Epithelial cell of proximal tubule (primary cell): ENCODE results near the gene WDR38. TPM values are rescaled to one million over a fixed set of nuclear protein-coding genes. Genes with fewer than 3 reads are reported as not detected.
A peak's percentile ranks its signal among the peaks of the same experiment; 100 is the strongest.

Experiments
- DNase-seq: peaks from one replicate; pipeline ENCODE4 v3.0.0-alpha.2; 2011; ENCODE audit warnings: low read depth
- H3K4me3 ChIP-seq: 2 replicates; pipeline ENCODE4 v1.5.1; 2011; ENCODE audit warnings: low read depth, mild to moderate bottlenecking, low read length
- CTCF ChIP-seq: conservative IDR thresholded peaks from 2 replicates; pipeline ENCODE4 v1.5.1; 2012; ENCODE audit warnings: low read depth, mild to moderate bottlenecking, low read length
- total RNA-seq: library from RNA; depleted of rRNA; stranded (reverse); fragments of >200 nt; gene quantifications from 2 replicates; pipeline ENCODE4 v1.2.3, GENCODE V29; 2015

Gene WDR38
- total RNA-seq, 1 donor from 2014 or later, result not detected

DNA sequence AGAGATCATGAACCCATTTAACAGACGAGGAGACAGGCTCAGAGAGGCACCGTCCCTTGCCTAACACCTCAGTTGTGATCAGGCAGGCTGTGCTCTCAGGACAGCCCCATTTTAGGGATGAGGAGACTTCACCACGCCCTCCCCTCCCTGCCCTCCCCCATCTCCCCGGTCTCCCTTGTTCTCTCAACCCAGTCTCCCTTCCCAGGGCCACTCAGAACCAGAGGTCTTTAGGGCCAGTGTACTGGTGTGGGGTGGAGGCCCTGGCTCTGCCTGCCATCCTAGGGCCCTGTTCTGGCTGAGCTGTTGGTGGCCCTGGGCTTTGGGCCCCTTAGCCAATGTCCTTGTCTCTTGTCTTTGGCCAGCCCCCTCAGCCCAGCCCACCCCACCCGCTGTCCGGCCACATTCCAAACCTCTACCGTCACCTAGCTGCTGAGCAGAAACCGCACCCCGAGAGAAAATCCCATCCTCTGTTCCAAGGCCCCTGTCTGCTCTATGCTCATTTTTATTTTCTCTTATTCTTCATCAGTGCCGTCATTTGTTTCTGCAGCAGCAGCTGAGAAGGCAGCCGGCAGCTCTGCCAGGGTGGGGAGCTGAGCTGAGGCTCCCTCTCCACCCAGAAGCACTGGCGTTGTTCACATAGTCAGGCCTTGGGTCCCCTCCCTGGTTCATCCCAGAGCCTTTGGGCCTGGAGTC, 42.5 kb upstream of the WDR38 start:
- no peak for DNase-seq
- no peak for TF ChIP-seq CTCF
- H3K4me3 ChIP-seq, result no peak overlapping the region

- no peak for TF ChIP-seq CTCF
- DNase-seq, result peak; percentile 61
These were observed 40.8 kb upstream of the WDR38 start for GRCh38 chr9:124812441-124812876.

DNA sequence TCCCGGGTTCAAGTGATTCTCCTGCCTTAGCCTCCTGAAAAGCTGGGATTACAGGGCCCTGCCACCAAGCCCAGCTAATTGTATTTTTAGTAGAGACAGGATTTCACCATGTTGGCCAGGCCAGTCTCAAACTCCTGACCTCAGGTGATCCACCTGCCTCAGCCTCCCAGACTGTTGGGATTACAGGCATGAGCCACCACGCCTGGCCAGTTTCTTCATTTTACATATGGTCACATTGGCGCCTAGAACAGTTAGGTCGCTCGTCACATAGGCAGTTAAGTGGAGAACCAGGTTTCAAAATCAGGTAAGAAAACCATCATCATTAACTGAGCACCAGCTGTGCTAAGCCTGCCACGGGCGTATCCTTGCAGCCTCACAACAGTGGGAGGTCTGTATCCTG, 40.2 kb upstream of the WDR38 start:
- TF ChIP-seq CTCF, result no peak
- H3K4me3 ChIP-seq, result no peak overlapping the region
- DNase-seq, result no peak

More at GRCh38 chr9:124812441-124812876, 40.8 kb upstream of the WDR38 start:
- H3K4me3 ChIP-seq, result no peak overlapping the region

- H3K4me3 ChIP-seq, result no peak overlapping the region
- no peak for TF ChIP-seq CTCF
- no peak for DNase-seq
These were observed 39.6 kb upstream of the WDR38 start for GRCh38 chr9:124813501-124814163.

GRCh38 chr9:124814164-124814535, 39.1 kb upstream of the WDR38 start:
- no peak for TF ChIP-seq CTCF
- H3K4me3 ChIP-seq, result no peak overlapping the region
- DNase-seq, result no peak

GRCh38 chr9:124815601-124816000, 37.7 kb upstream of the WDR38 start:
- H3K4me3 ChIP-seq, result no peak overlapping the region
- TF ChIP-seq CTCF, result no peak
- no peak for DNase-seq
